Measurements from ENCODE around the gene ELP4.

The ELP4 gene

GRCh38 chr11:31824879-31825837 is 315.6 kb downstream of the ELP4 start:
- no peak for DNase-seq (ENCODE audit: low read depth)

- no peak for DNase-seq (ENCODE audit: low read depth)
Measured at GRCh38 chr11:31825838-31826484, 316.4 kb downstream of the ELP4 start.

- no peak for DNase-seq (ENCODE audit: low read depth)
Measured at GRCh38 chr11:31826536-31827438, 317.2 kb downstream of the ELP4 start.

GRCh38 chr11:31827455-31828206 is 318.1 kb downstream of the ELP4 start:
- no peak for DNase-seq (ENCODE audit: low read depth)

GRCh38 chr11:31828217-31828616 is 318.6 kb downstream of the ELP4 start:
- no peak for DNase-seq (ENCODE audit: low read depth)

- DNase-seq (ENCODE audit: low read depth), result no peak
Measured at GRCh38 chr11:31830406-31830805, 320.8 kb downstream of the ELP4 start.

GRCh38 chr11:31834237-31834636 is 324.7 kb downstream of the ELP4 start:
- no peak for DNase-seq (ENCODE audit: low read depth)
